DOHH2 (cell line): ENCODE results near the gene CENPA.

Source experiments
- H3F3A ChIP-seq: fragments of 200-600 bp; sonication (generic), shearing (Covaris generic); 2 replicates; pipeline ENCODE4 v1.6.0; 2016; ENCODE audit warnings: antibody characterized with exemption, mild to moderate bottlenecking; ENCODE audit not compliant: control insufficient read depth, insufficient read depth
- H3K27ac ChIP-seq: fragments of 200-600 bp; sonication (generic); 2 replicates; pipeline ENCODE4 v1.5.1; 2014; ENCODE audit warnings: low read depth, mild to moderate bottlenecking, low read length, moderate library complexity
- H3K27me3 ChIP-seq: fragments of 200-600 bp; sonication (generic); 2 replicates; pipeline ENCODE4 v1.6.1; 2014; ENCODE audit warnings: mild to moderate bottlenecking, low read length, mixed read lengths; ENCODE audit not compliant: control insufficient read depth
- H3K36me3 ChIP-seq: fragments of 200-600 bp; sonication (generic); 2 replicates; pipeline ENCODE4 v1.6.1; 2014; ENCODE audit warnings: mild to moderate bottlenecking, low read length, moderate library complexity, mixed read lengths; ENCODE audit not compliant: control insufficient read depth
- H3K4me1 ChIP-seq: fragments of 200-600 bp; sonication (generic); 2 replicates; pipeline ENCODE4 v1.6.1; 2014; ENCODE audit warnings: mild to moderate bottlenecking, low read length, mixed read lengths; ENCODE audit not compliant: control insufficient read depth
- H3K4me2 ChIP-seq: fragments of 200-600 bp; sonication (generic); 2 replicates; pipeline ENCODE4 v1.6.0; 2014; ENCODE audit warnings: mild to moderate bottlenecking, low read length, moderate library complexity
- H3K4me3 ChIP-seq: fragments of 200-600 bp; sonication (generic); 2 replicates; pipeline ENCODE4 v1.5.1; 2014; ENCODE audit warnings: mild to moderate bottlenecking, low read length, mixed read lengths
- H3K79me2 ChIP-seq: fragments of 200-600 bp; sonication (generic); 2 replicates; pipeline ENCODE4 v1.6.1; 2014; ENCODE audit warnings: mild to moderate bottlenecking, low read length, mixed read lengths; ENCODE audit not compliant: control insufficient read depth
- H3K9me2 ChIP-seq: fragments of 200-600 bp; sonication (generic); replicated peaks from 2 replicates; pipeline ENCODE4 v1.6.1; 2014; ENCODE audit warnings: mild to moderate bottlenecking, low read length, mixed read lengths; ENCODE audit not compliant: control insufficient read depth
- H3K9me3 ChIP-seq: fragments of 200-600 bp; sonication (generic); 2 replicates; pipeline ENCODE4 v1.6.1; 2014; ENCODE audit warnings: antibody characterized with exemption, low read length, mixed read lengths; ENCODE audit not compliant: control insufficient read depth, insufficient read depth
- H4K20me1 ChIP-seq: fragments of 200-600 bp; sonication (generic); 2 replicates; pipeline ENCODE4 v1.6.0; 2014; ENCODE audit warnings: low read depth, mild to moderate bottlenecking, antibody characterized with exemption, low read length, moderate library complexity; ENCODE audit not compliant: control insufficient read depth, insufficient read depth
- EZH2phosphoT487 ChIP-seq: fragments of 200-600 bp; sonication (generic); IDR thresholded peaks from 2 replicates; pipeline ENCODE4 v1.6.1; 2017; ENCODE audit warnings: borderline replicate concordance, mild to moderate bottlenecking, antibody characterized with exemption, low read length, moderate library complexity, mixed read lengths
- TF ChIP-seq, protein P1 (sequence below): fragments of 200-600 bp; sonication (generic); IDR thresholded peaks from one replicate; pipeline ENCODE4 v1.5.1; 2014; ENCODE audit warnings: antibody characterized with exemption, mild to moderate bottlenecking, low read depth, low read length; ENCODE audit not compliant: poor library complexity, severe bottlenecking

CENPA gene

GRCh38 chr2:26742048-26742770 is 43.6 kb upstream of the CENPA start:
- Histone ChIP-seq H3K9me3 (no peaks in the 10 kb centered on the region), H3K4me1 (peaks cover 5% of the 10 kb centered on the region; the same call in 1 of the 2 replicates), H3K27ac (no peak overlapping the region), H3K9me2 (no peaks in the 10 kb centered on the region), H3K79me2 (no peaks in the 10 kb centered on the region), H3K4me2 (no peak overlapping the region), H3F3A (no peaks in the 10 kb centered on the region), H3K27me3 (no peaks in the 10 kb centered on the region), H4K20me1 (no peaks in the 10 kb centered on the region), H3K4me3 (no peak overlapping the region), H3K36me3 (no peaks in the 10 kb centered on the region)
- TF ChIP-seq, protein P1, sequence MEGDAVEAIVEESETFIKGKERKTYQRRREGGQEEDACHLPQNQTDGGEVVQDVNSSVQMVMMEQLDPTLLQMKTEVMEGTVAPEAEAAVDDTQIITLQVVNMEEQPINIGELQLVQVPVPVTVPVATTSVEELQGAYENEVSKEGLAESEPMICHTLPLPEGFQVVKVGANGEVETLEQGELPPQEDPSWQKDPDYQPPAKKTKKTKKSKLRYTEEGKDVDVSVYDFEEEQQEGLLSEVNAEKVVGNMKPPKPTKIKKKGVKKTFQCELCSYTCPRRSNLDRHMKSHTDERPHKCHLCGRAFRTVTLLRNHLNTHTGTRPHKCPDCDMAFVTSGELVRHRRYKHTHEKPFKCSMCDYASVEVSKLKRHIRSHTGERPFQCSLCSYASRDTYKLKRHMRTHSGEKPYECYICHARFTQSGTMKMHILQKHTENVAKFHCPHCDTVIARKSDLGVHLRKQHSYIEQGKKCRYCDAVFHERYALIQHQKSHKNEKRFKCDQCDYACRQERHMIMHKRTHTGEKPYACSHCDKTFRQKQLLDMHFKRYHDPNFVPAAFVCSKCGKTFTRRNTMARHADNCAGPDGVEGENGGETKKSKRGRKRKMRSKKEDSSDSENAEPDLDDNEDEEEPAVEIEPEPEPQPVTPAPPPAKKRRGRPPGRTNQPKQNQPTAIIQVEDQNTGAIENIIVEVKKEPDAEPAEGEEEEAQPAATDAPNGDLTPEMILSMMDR: no peak
- TF ChIP-seq EZH2phosphoT487: no peak

GRCh38 chr2:26743852-26744251 is 42.0 kb upstream of the CENPA start:
- H3K4me3 ChIP-seq: no peak overlapping the region
- no peak overlapping the region for H3K27ac ChIP-seq
- no peaks in the 10 kb centered on the region for H3K36me3 ChIP-seq
- no peaks in the 10 kb centered on the region for H3K27me3 ChIP-seq
- H3K4me2 ChIP-seq: no peak overlapping the region
- TF ChIP-seq, protein P1: no peak
- TF ChIP-seq EZH2phosphoT487: no peak
- H3K9me2 ChIP-seq: no peaks in the 10 kb centered on the region
- H3K79me2 ChIP-seq: no peaks in the 10 kb centered on the region
- H3K4me1 ChIP-seq: peaks cover 5% of the 10 kb centered on the region; the same call in 1 of the 2 replicates
- no peaks in the 10 kb centered on the region for H3K9me3 ChIP-seq
- H4K20me1 ChIP-seq: no peaks in the 10 kb centered on the region
- H3F3A ChIP-seq: no peaks in the 10 kb centered on the region

DNA sequence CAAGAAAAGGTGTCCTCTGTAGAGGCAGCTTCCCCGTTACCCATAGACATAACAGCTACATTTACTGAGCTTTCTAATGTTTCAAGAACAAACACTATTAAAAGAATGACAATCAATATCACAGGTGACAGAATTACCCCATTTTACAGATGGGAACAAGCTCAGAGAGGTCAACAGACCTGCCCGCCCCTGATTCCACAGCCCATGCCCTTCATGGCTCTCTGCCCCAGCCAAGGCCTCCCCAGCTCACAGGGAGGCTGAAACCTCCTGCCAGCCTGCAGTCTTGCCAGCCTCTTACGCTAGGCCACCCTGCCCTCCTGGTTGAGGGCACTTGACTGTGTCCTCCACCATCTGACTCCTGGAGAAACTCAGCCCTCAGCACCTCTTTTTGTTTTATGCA is 40.9 kb upstream of the CENPA start:
- no peaks in the 10 kb centered on the region for H3K79me2 ChIP-seq
- no peak overlapping the region for H3K4me2 ChIP-seq
- peaks cover 13% of the 10 kb centered on the region for H3K4me1 ChIP-seq
- no peaks in the 10 kb centered on the region for H3K36me3 ChIP-seq
- H3F3A ChIP-seq: no peaks in the 10 kb centered on the region
- no peaks in the 10 kb centered on the region for H4K20me1 ChIP-seq
- no peak overlapping the region for H3K27ac ChIP-seq
- no peaks in the 10 kb centered on the region for H3K27me3 ChIP-seq
- H3K9me3 ChIP-seq: no peaks in the 10 kb centered on the region
- H3K4me3 ChIP-seq: no peak overlapping the region
- TF ChIP-seq, protein P1: no peak
- no peak for TF ChIP-seq EZH2phosphoT487
- no peaks in the 10 kb centered on the region for H3K9me2 ChIP-seq
